ENCODE measurements around the gene P2RX7. TPM values are rescaled to one million over a fixed set of nuclear protein-coding genes. Genes with fewer than 3 reads are reported as not detected.

Gene P2RX7
- total RNA-seq, 1 donor from 2014 or later: 0.82 TPM

DNA sequence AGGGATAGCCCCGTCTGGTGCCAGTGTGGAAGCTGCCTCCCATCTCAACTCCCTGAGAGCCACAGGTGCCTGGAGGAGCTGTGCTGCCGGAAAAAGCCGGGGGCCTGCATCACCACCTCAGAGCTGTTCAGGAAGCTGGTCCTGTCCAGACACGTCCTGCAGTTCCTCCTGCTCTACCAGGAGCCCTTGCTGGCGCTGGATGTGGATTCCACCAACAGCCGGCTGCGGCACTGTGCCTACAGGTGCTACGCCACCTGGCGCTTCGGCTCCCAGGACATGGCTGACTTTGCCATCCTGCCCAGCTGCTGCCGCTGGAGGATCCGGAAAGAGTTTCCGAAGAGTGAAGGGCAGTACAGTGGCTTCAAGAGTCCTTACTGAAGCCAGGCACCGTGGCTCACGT, 51.7 kb downstream of the P2RX7 start:
- H3K4me3 Mint-ChIP-seq (ENCODE audit: unreplicated experiment): no peak overlapping the region
- H3K4me1 Mint-ChIP-seq (ENCODE audit: unreplicated experiment): peaks cover 3% of the 10 kb centered on the region
- DNase-seq (ENCODE audit: low spot score): no peak
- no peaks in the 10 kb centered on the region for H3K9me3 Mint-ChIP-seq (ENCODE audit: unreplicated experiment)
- no peak overlapping the region for H3K27ac Mint-ChIP-seq (ENCODE audit: unreplicated experiment)
- peaks cover 2% of the 10 kb centered on the region for H3K27me3 Mint-ChIP-seq (ENCODE audit: unreplicated experiment)
- TF ChIP-seq, protein P1, sequence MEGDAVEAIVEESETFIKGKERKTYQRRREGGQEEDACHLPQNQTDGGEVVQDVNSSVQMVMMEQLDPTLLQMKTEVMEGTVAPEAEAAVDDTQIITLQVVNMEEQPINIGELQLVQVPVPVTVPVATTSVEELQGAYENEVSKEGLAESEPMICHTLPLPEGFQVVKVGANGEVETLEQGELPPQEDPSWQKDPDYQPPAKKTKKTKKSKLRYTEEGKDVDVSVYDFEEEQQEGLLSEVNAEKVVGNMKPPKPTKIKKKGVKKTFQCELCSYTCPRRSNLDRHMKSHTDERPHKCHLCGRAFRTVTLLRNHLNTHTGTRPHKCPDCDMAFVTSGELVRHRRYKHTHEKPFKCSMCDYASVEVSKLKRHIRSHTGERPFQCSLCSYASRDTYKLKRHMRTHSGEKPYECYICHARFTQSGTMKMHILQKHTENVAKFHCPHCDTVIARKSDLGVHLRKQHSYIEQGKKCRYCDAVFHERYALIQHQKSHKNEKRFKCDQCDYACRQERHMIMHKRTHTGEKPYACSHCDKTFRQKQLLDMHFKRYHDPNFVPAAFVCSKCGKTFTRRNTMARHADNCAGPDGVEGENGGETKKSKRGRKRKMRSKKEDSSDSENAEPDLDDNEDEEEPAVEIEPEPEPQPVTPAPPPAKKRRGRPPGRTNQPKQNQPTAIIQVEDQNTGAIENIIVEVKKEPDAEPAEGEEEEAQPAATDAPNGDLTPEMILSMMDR (IDR thresholded peaks at IDR 0.05; ENCODE audit: unreplicated experiment): no peak
- peaks cover 3% of the 10 kb centered on the region for H3K36me3 Mint-ChIP-seq (ENCODE audit: low read depth, unreplicated experiment)

DNA sequence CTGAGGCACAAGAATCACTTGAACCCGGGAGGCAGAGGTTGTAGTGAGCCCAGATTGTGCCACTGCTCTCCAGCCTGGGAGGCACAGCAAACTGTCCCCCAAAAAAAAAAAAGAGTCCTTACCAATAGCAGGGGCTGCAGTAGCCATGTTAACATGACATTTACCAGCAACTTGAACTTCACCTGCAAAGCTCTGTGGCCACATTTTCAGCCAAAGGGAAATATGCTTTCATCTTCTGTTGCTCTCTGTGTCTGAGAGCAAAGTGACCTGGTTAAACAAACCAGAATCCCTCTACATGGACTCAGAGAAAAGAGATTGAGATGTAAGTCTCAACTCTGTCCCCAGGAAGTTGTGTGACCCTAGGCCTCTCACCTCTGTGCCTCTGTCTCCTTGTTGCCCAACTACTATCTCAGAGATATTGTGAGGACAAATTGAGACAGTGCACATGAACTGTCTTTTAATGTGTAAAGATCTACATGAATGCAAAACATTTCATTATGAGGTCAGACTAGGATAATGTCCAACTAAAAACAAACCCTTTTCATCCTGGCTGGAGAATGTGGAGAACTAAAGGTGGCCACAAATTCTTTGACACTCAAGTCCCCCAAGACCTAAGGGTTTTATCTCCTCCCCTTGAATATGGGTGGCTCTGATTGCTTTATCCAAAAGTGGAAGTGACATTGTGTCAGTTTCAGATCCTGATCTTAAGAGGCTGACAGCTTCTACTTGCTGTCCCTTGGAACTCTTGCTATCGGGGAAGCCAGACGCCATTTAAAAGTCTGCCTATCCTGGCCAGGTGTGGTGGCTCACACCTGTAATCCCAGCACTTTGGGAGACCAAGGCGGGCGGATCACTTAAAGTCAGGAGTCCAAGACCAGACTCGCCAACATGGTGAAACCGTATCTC, 52.6 kb downstream of the P2RX7 start:
- H3K4me3 Mint-ChIP-seq (ENCODE audit: unreplicated experiment): no peak overlapping the region
- peaks cover 2% of the 10 kb centered on the region for H3K27me3 Mint-ChIP-seq (ENCODE audit: unreplicated experiment)
- H3K4me1 Mint-ChIP-seq (ENCODE audit: unreplicated experiment): peaks cover 8% of the 10 kb centered on the region
- no peaks in the 10 kb centered on the region for H3K9me3 Mint-ChIP-seq (ENCODE audit: unreplicated experiment)
- peaks cover 3% of the 10 kb centered on the region for H3K36me3 Mint-ChIP-seq (ENCODE audit: low read depth, unreplicated experiment)
- TF ChIP-seq, protein P1 (IDR thresholded peaks at IDR 0.05; ENCODE audit: unreplicated experiment): no peak
- no peak overlapping the region for H3K27ac Mint-ChIP-seq (ENCODE audit: unreplicated experiment)
- no peak for DNase-seq (ENCODE audit: low spot score)

DNA sequence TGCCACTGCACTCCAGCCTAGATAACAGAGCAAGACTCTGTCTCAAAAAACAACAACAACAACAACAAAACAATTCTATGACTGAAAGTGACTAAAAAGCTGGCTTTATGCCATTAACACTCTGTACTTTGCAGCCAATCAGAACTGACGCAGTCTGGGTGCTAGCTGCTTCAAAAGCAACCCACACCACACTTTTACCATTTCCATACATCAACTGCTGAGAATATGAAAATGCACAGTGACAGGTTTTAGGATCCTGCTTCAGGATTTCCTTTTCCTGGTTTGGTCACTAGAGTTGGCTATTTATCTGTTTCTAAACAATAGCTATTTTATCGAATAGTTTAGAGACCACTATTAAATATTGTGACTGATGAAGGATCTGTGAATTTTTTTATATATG, 54.1 kb downstream of the P2RX7 start:
- DNase-seq (ENCODE audit: low spot score): no peak
- H3K4me1 Mint-ChIP-seq (ENCODE audit: unreplicated experiment): peaks cover 8% of the 10 kb centered on the region
- no peak overlapping the region for H3K27ac Mint-ChIP-seq (ENCODE audit: unreplicated experiment)
- peaks cover 3% of the 10 kb centered on the region for H3K36me3 Mint-ChIP-seq (ENCODE audit: low read depth, unreplicated experiment)
- TF ChIP-seq, protein P1 (IDR thresholded peaks at IDR 0.05; ENCODE audit: unreplicated experiment): no peak
- peaks cover 3% of the 10 kb centered on the region for H3K27me3 Mint-ChIP-seq (ENCODE audit: unreplicated experiment)
- no peaks in the 10 kb centered on the region for H3K9me3 Mint-ChIP-seq (ENCODE audit: unreplicated experiment)
- no peak overlapping the region for H3K4me3 Mint-ChIP-seq (ENCODE audit: unreplicated experiment)

DNA sequence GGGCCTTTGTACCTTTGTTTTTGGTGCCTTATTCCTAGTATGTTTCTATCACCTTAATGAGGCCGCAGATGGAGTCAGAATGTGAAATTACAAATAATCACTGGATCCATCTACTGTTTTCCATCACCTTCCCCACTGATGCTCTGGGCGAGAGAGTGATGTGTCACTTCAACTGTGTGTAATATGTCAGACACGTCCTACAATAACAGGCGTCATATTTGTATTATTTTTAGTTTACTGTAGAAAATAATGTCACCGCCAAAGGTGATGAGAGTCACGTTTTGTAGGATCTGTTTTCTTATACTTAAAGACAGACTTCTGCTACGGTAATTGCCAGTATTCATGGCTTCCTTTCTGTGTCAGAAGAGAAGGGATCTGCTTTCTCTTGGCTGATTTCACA, 54.8 kb downstream of the P2RX7 start:
- Mint-ChIP-seq H3K4me3 (ENCODE audit: unreplicated experiment) (no peak overlapping the region), H3K4me1 (ENCODE audit: unreplicated experiment) (peaks cover 8% of the 10 kb centered on the region), H3K36me3 (ENCODE audit: low read depth, unreplicated experiment) (no peaks in the 10 kb centered on the region), H3K9me3 (ENCODE audit: unreplicated experiment) (no peaks in the 10 kb centered on the region), H3K27ac (ENCODE audit: unreplicated experiment) (no peak overlapping the region), H3K27me3 (ENCODE audit: unreplicated experiment) (peaks cover 3% of the 10 kb centered on the region)
- TF ChIP-seq, protein P1 (IDR thresholded peaks at IDR 0.05; ENCODE audit: unreplicated experiment): no peak
- no peak for DNase-seq (ENCODE audit: low spot score)

DNA sequence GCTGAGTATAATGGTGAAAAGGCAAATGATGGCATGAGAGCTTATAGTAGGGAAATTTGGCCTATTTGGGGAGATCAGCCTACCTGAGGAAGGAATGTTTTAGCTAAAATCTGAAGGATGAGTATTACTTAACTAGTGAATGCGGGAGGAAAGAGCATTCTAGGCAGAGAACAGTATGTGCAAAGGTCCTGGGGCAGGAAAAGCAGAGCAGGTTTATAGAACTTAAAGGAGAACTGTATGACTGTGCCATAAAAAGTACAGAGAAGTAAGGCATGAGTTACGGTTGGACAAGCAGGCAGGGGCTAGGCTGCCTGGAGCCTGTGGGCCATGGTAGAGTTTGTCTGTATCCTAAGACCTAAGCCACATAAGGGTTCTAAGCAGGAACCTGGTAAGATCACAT, 55.6 kb downstream of the P2RX7 start:
- Mint-ChIP-seq H3K27ac (ENCODE audit: unreplicated experiment) (no peak overlapping the region), H3K9me3 (ENCODE audit: unreplicated experiment) (no peaks in the 10 kb centered on the region), H3K4me3 (ENCODE audit: unreplicated experiment) (no peak overlapping the region), H3K36me3 (ENCODE audit: low read depth, unreplicated experiment) (no peaks in the 10 kb centered on the region), H3K27me3 (ENCODE audit: unreplicated experiment) (peaks cover 3% of the 10 kb centered on the region), H3K4me1 (ENCODE audit: unreplicated experiment) (peaks cover 8% of the 10 kb centered on the region)
- TF ChIP-seq, protein P1 (IDR thresholded peaks at IDR 0.05; ENCODE audit: unreplicated experiment): no peak
- DNase-seq (ENCODE audit: low spot score): no peak
